HT-29 (cell line): ENCODE measurements around the gene RNF144B. TPM values are rescaled to one million over a fixed set of nuclear protein-coding genes. Genes with fewer than 3 reads are reported as not detected.

ENCODE experiments used
- DNase-seq: peaks from one replicate; pipeline ENCODE4 v3.0.0-alpha.2; 2015; ENCODE audit warnings: low spot score
- total RNA-seq: library from RNA; depleted of rRNA; stranded (reverse); fragments of >200 nt; shearing (Covaris generic); gene quantifications from 2 replicates; pipeline ENCODE4 v1.2.3, GENCODE V29; 2014; rRNA removed

Gene RNF144B
- total RNA-seq, 1 experiment from 2014 or later: 4.5 TPM

GRCh38 chr6:18509871-18510643, 122.9 kb downstream of the RNF144B start:
- no peak for DNase-seq

DNA sequence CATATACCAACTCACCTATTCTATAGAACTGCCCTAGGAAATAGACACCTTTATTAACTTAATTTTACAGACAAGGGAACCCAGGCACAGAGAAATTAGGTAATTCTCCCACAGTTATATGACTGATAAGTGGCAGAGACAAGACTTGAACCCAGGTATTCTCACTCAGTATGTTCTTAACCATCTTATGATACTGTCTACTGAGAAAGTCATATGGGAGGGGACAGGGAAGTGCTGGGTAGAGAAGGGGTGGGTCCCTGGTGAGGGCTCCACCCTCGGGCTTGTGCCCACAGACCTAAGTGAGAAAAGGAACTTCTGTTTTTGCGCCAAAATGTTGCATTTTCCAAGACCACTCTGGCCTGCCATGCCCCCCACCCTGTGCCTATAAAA, 123.5 kb downstream of the RNF144B start:
- no peak for DNase-seq

- DNase-seq: no peak
Observed at GRCh38 chr6:18511211-18511610, 124.1 kb downstream of the RNF144B start.

- no peak for DNase-seq
Observed at GRCh38 chr6:18513253-18513798, 126.2 kb downstream of the RNF144B start.

DNA sequence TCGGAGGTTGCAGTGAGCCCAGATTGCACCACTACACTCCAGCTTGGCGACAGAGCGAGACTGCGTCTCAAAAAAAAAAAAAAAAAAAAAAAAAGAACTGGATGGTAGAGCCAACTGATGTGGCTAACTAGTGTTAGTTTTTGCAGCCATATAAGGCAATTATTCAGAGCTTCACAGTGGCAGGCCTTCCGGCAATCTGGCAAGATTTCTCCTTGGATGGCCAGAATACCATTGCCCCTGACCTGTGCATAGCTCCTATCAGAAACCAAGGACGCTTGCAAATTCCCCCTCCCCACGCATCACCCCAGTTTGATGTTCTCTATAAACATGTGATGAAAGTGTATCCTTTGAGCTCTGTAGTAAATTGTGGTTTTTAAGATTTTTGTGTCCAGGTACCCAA, 127.0 kb downstream of the RNF144B start:
- DNase-seq: no peak

DNA sequence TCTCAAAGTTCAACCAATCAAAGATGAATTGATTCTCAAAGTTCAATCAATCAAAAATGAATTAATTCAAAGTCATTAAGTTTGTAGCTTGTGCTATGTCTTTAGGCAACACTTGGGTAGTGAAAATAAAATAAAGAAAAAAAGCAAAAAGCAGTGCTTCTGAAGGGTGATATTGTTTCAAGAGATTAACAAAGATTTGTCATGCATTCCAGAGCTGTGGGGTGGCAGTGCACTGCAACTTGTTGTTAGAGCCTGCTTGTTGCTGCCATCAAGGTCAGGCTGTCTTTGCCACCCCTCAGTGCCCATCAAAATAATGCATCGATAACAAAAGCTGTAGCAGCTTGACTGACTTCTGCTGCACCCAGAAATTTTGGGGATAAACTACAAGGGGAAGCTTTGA, 128.6 kb downstream of the RNF144B start:
- no peak for DNase-seq

Other genes with a start within 250 kb of the RNF144B start
- gene TPMT, start 232.3 kb upstream of the RNF144B start, total RNA-seq: 7.1 and 7.4 TPM in 2 replicates
- 12.0 and 19.7 TPM in 2 replicates for gene KDM1B, start 231.9 kb upstream of the RNF144B start, total RNA-seq
- 139 and 141 TPM in 2 replicates for gene DEK, start 122.8 kb upstream of the RNF144B start, total RNA-seq